ENCODE results near the gene LRRC37A3.
"Not testable (repeated sequence)": the region's sequence is repeated elsewhere in the genome, so short reads cannot be mapped to it uniquely, and the experiment has no call there.

GRCh38 chr17:64846892-64847291 lies 72.4 kb downstream of the LRRC37A3 start:
- not testable (repeated sequence) for TF ChIP-seq CTCF (IDR thresholded peaks at IDR 0.05); POLR2AphosphoS5 (IDR thresholded peaks at IDR 0.05; ENCODE audit: low read depth, low read length); SIN3A (IDR thresholded peaks at IDR 0.05; ENCODE audit: borderline replicate concordance, insufficient read depth, low read depth, low read length); TCF7L2 (IDR thresholded peaks at IDR 0.05; ENCODE audit: low read depth, low read length)
